Caco-2 (cell line): ENCODE data around the gene RAB40B. TPM values are rescaled to one million over a fixed set of nuclear protein-coding genes. Genes with fewer than 3 reads are reported as not detected.

Experiments used
- BruUV-seq: library from RNA; stranded (reverse); fragments of 400-500 nt; replicated peaks from 2 replicates; lab custom pipeline; 2021; lab: Mats Ljungman, UMichigan
- CTCF ChIA-PET: fragments of 300-600 bp; sonication (Branson Sonifier 250); formaldehyde crosslinking; loops from one replicate; lab custom pipeline; 2022; ENCODE audit warnings: antibody characterized with exemption; lab: Charles Lee
- POLR2A ChIA-PET: fragments of 300-600 bp; sonication (Branson Sonifier 250); formaldehyde crosslinking; loops from one replicate; lab custom pipeline; 2022; ENCODE audit warnings: antibody characterized with exemption; lab: Charles Lee
- DNase-seq, 2 experiments: peaks; one replicate each; pipeline versions ENCODE4 v3.0.0 to v3.0.0-alpha.2; 2020 to 2022
- H3K27me3 ChIP-seq: replicated peaks from 2 replicates; pipeline ENCODE4 v1.6.0; 2011; ENCODE audit warnings: low read length; ENCODE audit not compliant: control insufficient read depth, insufficient read depth
- H3K36me3 ChIP-seq: 2 replicates; pipeline ENCODE4 v1.5.1; 2011; ENCODE audit warnings: low read length; ENCODE audit not compliant: control insufficient read depth, insufficient read depth
- H3K4me1 ChIP-seq: fragments of 250-450 bp; sonication (Bioruptor Pico); 2 replicates; pipeline ENCODE4 v1.5.1; 2020; ENCODE audit warnings: mild to moderate bottlenecking
- H3K4me3 ChIP-seq: 2 replicates; pipeline ENCODE4 v1.5.1; 2011; ENCODE audit warnings: low read depth, mild to moderate bottlenecking, control low read depth, low read length
- H3K9me3 ChIP-seq: fragments of 250-450 bp; sonication (Bioruptor Pico); 2 replicates; pipeline ENCODE4 v1.5.1; 2020; ENCODE audit warnings: mild to moderate bottlenecking, moderate library complexity
- H3K27ac Mint-ChIP-seq: one replicate; pipeline ENCODE4 v1.8.0; 2022; ENCODE audit warnings: mixed read lengths; ENCODE audit not compliant: unreplicated experiment
- H3K27me3 Mint-ChIP-seq: one replicate; pipeline ENCODE4 v1.8.0; 2022; ENCODE audit warnings: mixed read lengths; ENCODE audit not compliant: insufficient read depth, unreplicated experiment
- H3K36me3 Mint-ChIP-seq: one replicate; pipeline ENCODE4 v1.8.0; 2022; ENCODE audit warnings: mild to moderate bottlenecking, mixed read lengths; ENCODE audit not compliant: insufficient read depth, unreplicated experiment
- H3K4me1 Mint-ChIP-seq: one replicate; pipeline ENCODE4 v1.8.0; 2022; ENCODE audit warnings: low read depth, mixed read lengths; ENCODE audit not compliant: unreplicated experiment
- H3K4me3 Mint-ChIP-seq: one replicate; pipeline ENCODE4 v1.8.0; 2022; ENCODE audit warnings: mild to moderate bottlenecking, moderate library complexity, mixed read lengths; ENCODE audit not compliant: unreplicated experiment
- H3K9me3 Mint-ChIP-seq: one replicate; pipeline ENCODE4 v1.8.0; 2022; ENCODE audit warnings: mixed read lengths; ENCODE audit not compliant: unreplicated experiment
- CTCF ChIP-seq, 2 experiments: fragments of 200-600 bp in 1 of 2; IDR thresholded peaks; 1 replicate in 1 of 2; 2 replicates in 1 of 2; pipeline versions ENCODE4 v1.5.1 to v1.8.0; 2011 to 2022; ENCODE audit warnings: antibody characterized with exemption in 1 of 2, control low read depth in 1 of 2, inconsistent platforms in 1 of 2, low read depth in 1 of 2, low read length in 1 of 2, mild to moderate bottlenecking in 1 of 2, moderate library complexity in 1 of 2; ENCODE audit not compliant: insufficient read depth in 1 of 2, severe bottlenecking in 1 of 2, unreplicated experiment in 1 of 2
- intact Hi-C: fragments of 100-400 bp; cut with micrococcal nuclease; formaldehyde crosslinking; loops from one replicate; pipeline ENCODE4 v1.10.0; 2022; ENCODE audit not compliant: unreplicated experiment
- total RNA-seq: library from RNA; stranded (reverse); gene quantifications from 2 replicates; pipeline ENCODE4 v1.2.3, GENCODE V29; 2022

RAB40B gene
- total RNA-seq, 1 experiment from 2014 or later = 8.8 TPM

GRCh38 chr17:82623707-82624106, 74.8 kb downstream of the RAB40B start:
- intact Hi-C loops = no loop called here
- no peak for TF ChIP-seq CTCF (IDR thresholded peaks at IDR 0.05; ENCODE audit: insufficient read depth in 1 of 2, low read depth in 1 of 2, low read length in 1 of 2, severe bottlenecking in 1 of 2, unreplicated experiment in 1 of 2)
- ChIA-PET POLR2A (no interaction called here), CTCF (no interaction called here)
- Histone ChIP-seq H3K4me1 (no peaks in the 10 kb centered on the region), H3K36me3 (peaks cover 4% of the 10 kb centered on the region), H3K9me3 (no peaks in the 10 kb centered on the region), H3K27me3 (no peaks in the 10 kb centered on the region), H3K4me3 (no peak overlapping the region)
- Mint-ChIP-seq H3K36me3 (peaks cover 97% of the 10 kb centered on the region), H3K27me3 (no peaks in the 10 kb centered on the region), H3K9me3 (no peaks in the 10 kb centered on the region), H3K4me3 (no peak overlapping the region), H3K27ac (peak overlapping the region; percentile 21), H3K4me1 (no peaks in the 10 kb centered on the region)
- no TSS peak for BruUV-seq
- DNase-seq = no peak

- Mint-ChIP-seq H3K27ac (no peak overlapping the region), H3K27me3 (no peaks in the 10 kb centered on the region), H3K4me3 (no peak overlapping the region), H3K9me3 (no peaks in the 10 kb centered on the region), H3K4me1 (no peaks in the 10 kb centered on the region), H3K36me3 (peaks cover 100% of the 10 kb centered on the region)
- BruUV-seq = no TSS peak
- Histone ChIP-seq H3K9me3 (no peaks in the 10 kb centered on the region), H3K4me1 (no peaks in the 10 kb centered on the region), H3K27me3 (no peaks in the 10 kb centered on the region), H3K4me3 (no peak overlapping the region), H3K36me3 (peaks cover 7% of the 10 kb centered on the region)
- intact Hi-C loops = no loop called here
- no peak for TF ChIP-seq CTCF (IDR thresholded peaks at IDR 0.05; ENCODE audit: insufficient read depth in 1 of 2, low read depth in 1 of 2, low read length in 1 of 2, severe bottlenecking in 1 of 2, unreplicated experiment in 1 of 2)
- POLR2A ChIA-PET = no interaction called here
- no peak for DNase-seq
- CTCF ChIA-PET = no interaction called here
These were observed 78.9 kb downstream of the RAB40B start for GRCh38 chr17:82619641-82620040.

- Histone ChIP-seq H3K4me3 (no peak overlapping the region), H3K27me3 (no peaks in the 10 kb centered on the region), H3K4me1 (no peaks in the 10 kb centered on the region), H3K9me3 (no peaks in the 10 kb centered on the region), H3K36me3 (peaks cover 7% of the 10 kb centered on the region)
- TF ChIP-seq CTCF (IDR thresholded peaks at IDR 0.05; ENCODE audit: insufficient read depth in 1 of 2, low read depth in 1 of 2, low read length in 1 of 2, severe bottlenecking in 1 of 2, unreplicated experiment in 1 of 2) = no peak
- H3K9me3 Mint-ChIP-seq = no peaks in the 10 kb centered on the region
- ChIA-PET POLR2A (no interaction called here), CTCF (interaction anchor here (0.5 kb wide), 1 partner anchor 90 kb away, joined by 3 read pairs; no protein-coding TSS in a partner anchor)
- H3K27me3 Mint-ChIP-seq = no peaks in the 10 kb centered on the region
- peak overlapping the region; percentile 33 for H3K27ac Mint-ChIP-seq
- intact Hi-C loops = no loop called here
- peaks cover 100% of the 10 kb centered on the region for H3K36me3 Mint-ChIP-seq
- no peak overlapping the region for H3K4me3 Mint-ChIP-seq
- DNase-seq = no peak
- no peaks in the 10 kb centered on the region for H3K4me1 Mint-ChIP-seq
- no TSS peak for BruUV-seq
These were observed 79.3 kb downstream of the RAB40B start for GRCh38 chr17:82619211-82619610.
